HCT116 (cell line): ENCODE data around the gene TRIP13.

Experiments
- CTCF ChIP-seq, 3 experiments: fragments of 200-600 bp in 1 of 3; sonication (generic) in 1 of 3; IDR thresholded peaks in 2 of 3; conservative IDR thresholded peaks in 1 of 3; 2 replicates each; pipeline ENCODE4 v1.5.1; 2012 to 2017; ENCODE audit warnings: low read depth in 2 of 3, low read length in 2 of 3, antibody characterized with exemption in 1 of 3, borderline replicate concordance in 1 of 3, control low read depth in 1 of 3, mild to moderate bottlenecking in 1 of 3, mixed read lengths in 1 of 3, mixed run types in 1 of 3, moderate library complexity in 1 of 3; ENCODE audit not compliant: insufficient read depth in 1 of 3
- EGR1 ChIP-seq: IDR thresholded peaks from 2 replicates; pipeline ENCODE4 v1.6.1; 2012; ENCODE audit warnings: low read depth
- EZH2phosphoT487 ChIP-seq: fragments of 200-600 bp; IDR thresholded peaks from 2 replicates; pipeline ENCODE4 v1.6.1; 2018; ENCODE audit warnings: antibody characterized with exemption, borderline replicate concordance
- MAX ChIP-seq: IDR thresholded peaks from 2 replicates; pipeline ENCODE4 v1.6.1; 2012
- POLR2AphosphoS5 ChIP-seq: IDR thresholded peaks from 2 replicates; pipeline ENCODE4 v1.6.1; 2011; ENCODE audit warnings: mild to moderate bottlenecking, low read depth, low read length, moderate library complexity
- ZFX ChIP-seq: fragments of 450-650 bp; IDR thresholded peaks from 2 replicates; pipeline ENCODE4 v1.6.1; 2017
- ZNF274 ChIP-seq: fragments of 200-500 bp; sonication (Bioruptor generic); IDR thresholded peaks from 2 replicates; pipeline ENCODE4 v1.6.1; 2014; ENCODE audit warnings: mild to moderate bottlenecking, low read depth, low read length, inconsistent platforms

DNA sequence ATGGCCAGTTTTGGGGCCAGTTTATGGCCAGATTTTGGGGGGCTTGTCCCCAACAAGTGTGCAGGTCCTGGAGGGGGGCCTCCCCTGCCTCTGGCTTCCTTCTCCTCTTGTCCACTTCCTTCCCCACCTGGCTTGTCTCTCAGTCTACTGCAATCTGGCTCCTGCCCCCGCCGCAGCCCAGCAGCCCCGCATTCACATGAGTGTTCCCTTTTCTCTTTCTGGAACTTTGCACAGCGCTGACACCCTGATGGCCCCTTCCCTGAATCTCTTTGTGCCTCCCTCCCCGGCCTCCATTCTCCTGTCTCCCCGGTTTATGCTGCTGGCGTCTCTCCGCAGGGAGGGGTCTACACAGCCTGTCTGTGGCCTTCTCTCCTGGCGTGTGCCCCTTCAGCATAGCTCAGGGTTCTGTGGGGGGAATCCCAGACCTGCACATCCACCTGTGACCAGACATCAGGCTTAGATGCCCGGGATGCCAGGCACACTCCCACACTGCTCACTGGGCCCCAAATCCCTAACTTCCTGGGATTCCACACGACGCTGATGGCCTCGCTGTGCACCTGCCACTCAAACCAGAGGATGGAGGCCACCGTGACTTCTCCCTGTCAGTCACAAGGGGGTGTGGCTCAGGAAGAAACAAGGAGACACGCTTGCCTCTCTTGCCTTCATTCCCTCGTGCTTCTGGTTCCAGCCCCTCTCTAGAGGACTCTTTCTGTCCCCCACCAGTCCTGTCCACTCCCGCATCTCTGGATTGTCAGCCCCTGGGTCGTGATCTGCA is 17.5 kb downstream of the TRIP13 start:
- TF ChIP-seq CTCF (IDR thresholded peaks at IDR 0.05 in 2 of 3, conservative IDR thresholded peaks at IDR 0.05 in 1 of 3; ENCODE audit: borderline replicate concordance in 1 of 3, insufficient read depth in 1 of 3, low read depth in 2 of 3, low read length in 2 of 3) (no peak), POLR2AphosphoS5 (no peak), EGR1 (no peak), MAX (no peak), ZFX (no peak), ZNF274 (no peak), EZH2phosphoT487 (no peak)
